M059J (cell line): ENCODE measurements around the gene ELK3. TPM values are rescaled to one million over a fixed set of nuclear protein-coding genes. Genes with fewer than 3 reads are reported as not detected.

Experiments used
- DNase-seq: peaks from one replicate; pipeline ENCODE4 v3.0.0-alpha.2; 2012; ENCODE audit warnings: low read depth
- total RNA-seq: library from RNA; depleted of rRNA; stranded (reverse); fragments of >200 nt; shearing (Covaris generic); gene quantifications from 2 replicates; pipeline ENCODE4 v1.2.3, GENCODE V29; 2014

The ELK3 gene
- total RNA-seq, 1 experiment from 2014 or later, result 34.9 TPM

DNA sequence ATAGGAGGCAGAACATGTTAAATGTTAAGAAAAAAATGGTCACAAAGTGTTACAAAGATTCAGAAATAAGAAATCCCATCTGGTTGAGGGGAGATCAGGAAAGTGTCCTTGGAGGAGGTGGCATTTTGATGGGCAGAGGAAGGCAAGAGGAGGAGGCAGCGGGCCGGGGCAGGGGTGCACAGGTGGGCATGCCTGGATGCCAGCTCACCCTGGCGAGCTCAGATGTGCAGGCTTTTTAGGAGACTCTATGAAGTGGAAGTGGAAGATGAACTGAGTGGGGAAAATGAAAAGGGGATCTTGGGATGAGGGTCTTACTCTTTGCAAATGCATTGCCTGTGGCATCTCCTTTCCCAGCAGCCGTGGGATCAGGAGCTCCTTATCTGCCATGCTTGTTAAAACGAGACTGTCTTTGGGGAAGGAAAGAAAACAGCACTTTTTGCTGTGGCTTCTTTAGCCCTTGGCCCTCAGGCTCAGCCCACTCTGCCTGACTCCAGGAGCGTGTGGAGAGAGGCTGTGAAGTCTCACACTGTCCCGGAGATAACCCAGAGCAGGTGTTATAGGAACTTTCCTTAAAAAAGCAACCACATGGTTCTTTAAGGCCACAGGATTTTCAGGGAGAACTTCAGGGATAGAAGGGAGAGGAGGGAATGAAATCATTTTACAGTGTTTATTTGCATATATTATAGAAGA lies 62.6 kb downstream of the ELK3 start:
- DNase-seq, result no peak

DNA sequence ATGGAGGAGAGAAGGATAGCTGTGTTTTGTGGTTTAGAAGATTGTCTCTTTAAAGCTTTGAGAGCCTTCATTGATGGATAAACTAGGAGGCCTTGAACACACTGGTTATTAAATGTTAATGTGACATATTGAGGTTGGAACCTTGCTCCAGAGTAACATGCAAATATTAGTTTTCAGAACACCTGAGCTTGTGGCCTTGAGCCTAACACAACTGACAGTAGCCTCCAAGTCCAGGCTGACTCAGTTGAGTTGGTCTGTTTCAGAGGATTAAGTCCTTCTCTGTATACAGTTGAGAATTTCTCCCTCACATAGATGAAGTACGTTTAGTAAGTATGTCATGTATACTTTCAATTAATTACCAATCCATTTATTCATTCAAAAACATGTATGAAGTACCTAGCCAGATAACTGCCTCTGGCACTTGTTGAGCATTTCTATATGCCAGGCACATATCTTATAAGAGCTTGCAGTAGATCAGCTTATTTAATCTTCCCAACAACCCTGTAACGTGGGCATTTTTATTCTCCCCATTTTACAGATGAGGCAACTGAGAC lies 63.5 kb downstream of the ELK3 start:
- no peak for DNase-seq

DNA sequence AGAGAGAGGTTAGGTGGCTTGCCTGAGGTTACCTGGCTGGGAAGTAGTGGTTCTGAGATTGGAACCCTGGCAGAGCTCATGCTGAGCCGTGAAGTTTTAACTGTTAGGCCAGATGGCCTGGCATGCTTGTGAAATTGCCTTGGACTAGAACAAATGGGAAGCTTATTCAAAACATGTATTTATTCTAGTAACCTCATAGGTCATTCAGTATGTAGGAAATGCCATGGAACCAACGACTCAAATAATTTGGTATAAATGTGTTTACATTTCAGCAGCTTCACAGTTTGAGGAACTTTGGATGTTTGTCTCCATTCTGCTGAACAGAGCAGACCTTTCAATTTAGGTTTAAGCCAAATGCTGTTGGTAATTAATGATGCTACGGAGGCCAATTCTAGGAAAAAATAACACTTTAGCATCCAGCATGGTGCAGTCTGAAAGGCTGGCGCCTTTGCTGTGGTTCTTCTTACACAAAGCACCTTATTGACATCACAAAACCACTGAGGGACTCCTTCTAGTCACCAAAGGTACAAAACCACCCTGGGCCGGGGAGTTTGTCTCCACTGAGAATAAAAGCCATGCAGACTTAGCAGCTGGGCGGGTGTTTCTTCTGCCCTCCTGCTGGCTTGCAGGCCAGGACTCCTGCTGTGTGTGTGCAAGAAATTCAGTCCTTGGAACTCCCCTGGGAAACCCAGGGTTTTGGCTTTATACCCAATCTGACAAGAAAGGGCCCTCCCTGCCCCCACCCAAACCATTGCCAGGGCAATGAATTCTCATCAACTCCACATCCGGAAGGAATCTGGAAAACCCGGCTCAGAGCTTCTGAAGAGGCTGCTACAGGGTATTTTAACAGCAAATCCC lies 64.2 kb downstream of the ELK3 start:
- peak; percentile 35 for DNase-seq

DNA sequence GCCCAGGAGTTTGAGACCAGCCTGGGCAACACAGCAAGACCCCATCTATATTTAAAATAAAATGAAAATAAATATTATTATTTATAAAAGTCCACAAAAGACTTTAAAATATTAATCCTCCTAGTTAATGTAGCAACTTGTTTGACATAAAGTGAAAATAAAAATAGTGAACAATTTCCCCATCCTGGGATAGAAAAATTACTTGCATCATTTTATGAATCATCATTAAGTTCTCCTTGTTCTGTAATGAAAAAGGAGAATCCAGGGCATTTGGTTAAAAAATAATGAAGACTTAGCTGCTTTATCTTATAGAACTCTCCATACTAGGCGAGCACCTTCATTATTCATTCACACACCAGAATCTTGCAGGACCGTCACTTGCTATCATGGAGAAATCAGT lies 66.1 kb downstream of the ELK3 start:
- DNase-seq, result no peak

DNA sequence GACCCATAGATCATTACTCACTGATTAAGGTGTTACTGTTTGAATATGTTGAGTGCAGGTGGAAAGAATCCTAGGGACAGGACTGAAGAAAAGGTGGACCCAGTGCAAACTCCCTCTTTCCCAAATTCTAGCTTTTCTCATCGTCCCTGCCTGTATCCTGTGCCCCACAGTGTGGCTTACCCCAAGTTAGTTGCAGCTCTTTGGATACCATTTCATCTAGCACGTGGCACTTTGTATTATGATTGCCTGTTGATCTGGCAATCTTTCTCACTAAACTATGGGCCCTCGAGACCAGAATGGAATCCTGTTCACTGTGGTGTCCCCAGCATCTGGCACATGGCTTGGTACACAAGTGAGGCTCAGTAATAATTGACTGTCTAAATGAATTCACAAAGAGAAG lies 66.5 kb downstream of the ELK3 start:
- no peak for DNase-seq

DNA sequence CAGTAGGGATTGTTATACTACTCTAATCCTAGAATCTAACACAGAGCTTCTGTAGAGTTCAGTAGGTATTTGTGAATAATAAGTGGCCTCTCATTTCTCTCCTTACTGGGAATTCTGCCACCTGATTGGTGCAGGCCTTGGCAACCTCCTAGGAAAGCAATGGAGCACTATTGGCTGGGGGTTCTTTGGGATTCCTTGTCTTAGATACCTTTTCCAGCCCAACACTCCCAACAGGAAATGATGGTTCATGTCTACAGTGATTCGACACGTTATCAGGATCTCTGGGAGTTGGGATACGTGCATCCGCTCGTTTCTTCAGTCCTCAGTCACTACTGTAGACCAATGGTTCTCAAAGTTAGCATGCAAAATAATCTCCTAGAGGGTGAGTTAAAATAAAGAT lies 67.4 kb downstream of the ELK3 start:
- DNase-seq, result no peak

DNA sequence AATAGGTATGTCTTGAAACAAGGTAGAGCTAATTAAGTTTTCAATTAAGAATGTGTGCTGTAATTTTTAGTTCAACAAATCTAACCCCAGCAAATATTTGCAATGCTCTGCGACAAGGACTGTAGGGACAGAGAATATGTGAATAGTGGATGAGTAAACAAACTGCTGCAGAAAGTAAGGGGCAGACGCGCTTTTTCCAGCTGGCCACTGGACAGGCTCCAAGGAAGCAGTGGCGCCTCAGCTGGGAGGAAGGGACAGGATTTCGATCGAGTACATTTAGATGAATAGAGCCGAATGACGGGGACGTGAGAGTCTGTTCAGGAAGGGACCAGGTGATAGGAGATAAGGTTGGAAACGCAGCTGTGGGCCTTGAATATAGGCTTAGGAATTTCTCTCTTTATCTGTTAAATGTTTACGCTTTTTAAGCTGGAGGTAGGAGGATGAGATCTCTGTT lies 69.3 kb downstream of the ELK3 start:
- DNase-seq, result no peak

DNA sequence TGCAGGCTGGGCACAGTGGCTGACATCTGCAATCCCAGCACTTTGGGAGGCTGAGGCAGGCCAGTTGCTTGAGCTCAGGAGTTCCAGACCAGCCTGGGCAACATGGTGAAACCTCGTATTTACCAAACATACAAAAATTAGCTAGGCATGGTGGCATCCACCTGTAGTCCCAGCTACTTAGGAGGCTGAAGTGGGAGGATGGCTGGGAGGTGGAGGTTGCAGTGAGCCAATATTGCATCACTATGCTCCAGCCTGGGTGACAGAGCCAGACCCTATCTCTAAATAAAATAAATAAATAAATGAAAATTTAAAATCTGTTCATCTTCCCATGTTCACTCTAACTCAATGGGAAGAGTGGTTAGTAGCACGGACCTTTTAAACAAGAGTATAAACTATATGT lies 71.2 kb downstream of the ELK3 start:
- DNase-seq, result no peak

DNA sequence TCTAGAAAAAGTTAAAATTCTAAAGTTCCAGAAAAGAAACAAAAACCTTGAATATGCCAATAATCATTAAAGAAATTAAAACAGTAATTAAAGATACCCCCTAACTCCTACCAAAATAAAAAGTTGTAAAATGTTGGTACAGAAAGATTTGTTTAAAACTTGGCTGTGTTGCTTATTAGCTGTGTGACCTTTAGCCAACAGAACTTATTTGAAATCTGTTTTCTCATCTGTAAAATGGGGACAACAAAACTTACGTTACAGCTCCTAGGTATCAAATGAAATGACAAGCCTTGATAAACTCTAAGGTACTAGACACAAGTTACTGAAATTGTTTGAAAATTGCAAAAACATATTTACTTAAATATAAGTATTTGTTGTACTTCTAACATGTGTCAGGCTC lies 71.7 kb downstream of the ELK3 start:
- no peak for DNase-seq

DNA sequence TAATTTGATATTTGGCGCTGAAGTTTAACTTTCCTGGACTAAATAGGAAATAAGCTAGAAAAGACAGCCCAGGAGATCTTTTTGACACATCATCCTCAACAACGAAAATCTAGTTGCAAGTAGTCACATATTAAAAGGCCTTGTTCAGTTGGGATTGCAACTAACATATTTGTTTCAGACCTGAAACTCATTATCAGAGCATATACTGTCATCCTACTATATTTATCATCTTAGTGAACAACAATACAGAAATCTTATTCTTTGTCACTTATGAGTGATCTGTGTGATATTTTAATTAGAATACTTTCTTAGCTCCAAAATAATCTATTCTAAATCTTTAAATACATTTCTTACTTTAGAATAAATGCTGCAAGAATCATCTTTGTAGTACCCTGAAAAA lies 72.1 kb downstream of the ELK3 start:
- no peak for DNase-seq

DNA sequence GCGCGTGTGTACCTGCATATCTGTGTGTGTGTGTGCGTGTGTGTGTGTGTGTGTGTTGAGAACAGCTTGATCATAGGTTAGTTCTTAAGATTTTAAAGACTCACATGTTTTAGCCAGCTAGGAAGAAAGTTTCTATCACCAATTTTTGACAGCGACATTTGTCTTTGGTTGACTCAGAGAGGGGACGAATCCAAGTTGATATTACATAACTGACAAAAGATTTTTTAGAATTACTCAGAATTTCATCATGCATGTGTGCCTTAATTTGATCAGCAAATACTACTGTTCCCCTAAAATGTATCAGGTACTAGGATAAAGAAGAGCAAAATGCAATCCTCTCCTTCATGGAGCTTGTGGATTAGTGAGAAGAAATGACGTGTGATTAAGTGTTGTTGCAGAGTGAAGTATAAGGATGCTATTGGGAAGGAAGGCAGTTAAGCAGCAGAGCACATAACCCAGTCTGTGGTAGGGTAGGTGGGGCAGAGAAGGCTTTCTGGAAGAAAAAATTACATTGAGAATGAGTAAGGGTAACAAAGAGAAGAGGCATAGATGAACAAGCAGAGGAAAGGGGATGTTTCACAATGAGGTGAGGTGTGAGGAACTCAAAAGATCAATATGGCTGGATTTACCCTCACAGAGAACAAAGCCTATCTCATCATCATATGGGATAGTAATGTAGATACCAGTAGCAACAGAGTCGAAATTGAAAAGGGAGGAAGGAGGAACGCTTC lies 77.5 kb downstream of the ELK3 start:
- DNase-seq, result no peak

DNA sequence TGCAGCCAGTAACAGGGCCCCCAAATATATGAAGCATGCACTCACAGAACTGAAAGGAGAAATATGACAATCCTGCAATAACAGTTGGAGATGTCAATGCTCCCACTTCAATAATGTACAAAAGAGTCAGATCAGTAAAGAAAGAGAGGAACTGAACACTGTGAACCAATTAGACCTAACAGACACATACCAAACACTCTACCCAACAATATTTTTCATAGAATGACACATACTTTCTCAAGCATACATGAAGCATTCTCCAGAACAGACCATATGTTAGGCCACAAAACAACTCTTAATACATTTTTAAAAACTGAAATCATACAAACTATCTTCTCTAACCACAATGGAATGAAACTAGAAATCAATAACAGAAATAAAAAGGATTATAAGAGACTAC lies 80.2 kb downstream of the ELK3 start:
- no peak for DNase-seq

DNA sequence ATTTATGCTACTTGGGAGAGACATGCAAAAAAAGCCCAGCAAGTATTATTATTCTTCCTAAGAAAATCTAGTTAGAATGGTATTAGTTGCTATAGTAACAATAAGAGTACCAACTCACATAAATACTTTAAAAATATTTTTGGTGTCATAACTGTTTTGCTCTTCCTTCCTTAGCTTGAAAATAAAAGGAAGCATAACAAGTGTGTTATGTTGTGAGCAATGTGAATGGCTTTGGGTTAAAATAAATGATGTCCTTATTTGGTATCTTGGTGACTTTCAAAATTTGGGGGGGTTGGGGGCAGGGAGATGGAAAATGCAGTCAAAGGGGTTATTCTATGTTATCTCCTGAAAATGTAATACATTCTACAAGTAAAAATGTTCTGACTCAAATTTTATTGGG lies 91.0 kb downstream of the ELK3 start:
- DNase-seq, result no peak

DNA sequence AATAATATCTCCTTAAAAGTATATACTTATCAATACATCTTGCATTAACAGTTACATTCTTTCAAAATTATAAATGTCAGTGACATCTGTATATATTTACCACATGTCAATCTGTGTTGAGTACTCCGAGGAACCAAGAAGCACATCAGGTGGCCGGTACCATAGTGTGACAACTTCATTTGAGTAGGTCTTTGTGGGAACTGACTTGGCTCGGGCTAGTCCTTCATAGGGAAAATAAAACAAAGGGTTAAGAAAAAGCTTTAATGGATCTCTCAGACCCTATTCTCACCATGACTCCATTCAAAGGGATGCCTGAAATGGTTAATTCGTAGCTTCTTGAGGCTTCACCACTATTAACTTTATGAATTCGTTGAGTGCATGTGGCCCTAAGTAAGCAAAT lies 94.9 kb downstream of the ELK3 start:
- DNase-seq, result no peak

DNA sequence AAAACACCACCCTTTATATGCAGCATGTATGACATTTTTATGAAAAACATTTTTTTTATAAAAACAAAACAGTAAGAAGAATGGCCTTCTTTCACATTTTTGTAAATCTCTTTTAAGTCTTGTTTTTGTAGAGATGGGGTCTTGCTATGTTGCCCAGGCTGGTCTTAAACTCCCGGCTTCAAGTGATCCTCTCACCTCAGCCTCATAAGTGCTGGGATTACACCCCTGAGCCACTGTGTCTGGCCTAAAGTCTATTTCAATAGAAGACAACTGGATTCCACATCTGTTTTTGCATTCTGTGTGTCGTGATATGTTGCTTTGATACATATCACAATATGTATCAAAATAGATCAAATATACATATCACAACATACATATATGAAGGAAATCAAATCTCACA lies 98.9 kb downstream of the ELK3 start:
- no peak for DNase-seq

DNA sequence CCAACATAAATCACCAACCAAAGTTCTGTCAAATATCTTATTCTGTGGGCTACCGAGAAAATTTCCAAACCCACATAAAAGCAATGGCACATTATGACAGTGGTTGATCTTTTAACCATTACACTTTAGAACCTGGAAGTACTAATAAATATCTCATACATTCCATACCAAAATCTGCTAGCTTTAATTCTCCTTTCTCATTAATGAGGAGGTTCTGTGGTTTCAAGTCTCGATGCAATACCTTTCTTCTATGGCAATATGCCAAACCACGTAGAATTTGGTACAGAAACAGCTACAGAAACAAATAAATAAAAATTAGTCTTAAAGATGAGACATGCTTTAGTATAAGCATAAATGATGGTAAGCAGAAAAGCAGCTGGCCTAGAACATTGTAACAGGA lies 100.7 kb downstream of the ELK3 start:
- DNase-seq, result peak; percentile 69

DNA sequence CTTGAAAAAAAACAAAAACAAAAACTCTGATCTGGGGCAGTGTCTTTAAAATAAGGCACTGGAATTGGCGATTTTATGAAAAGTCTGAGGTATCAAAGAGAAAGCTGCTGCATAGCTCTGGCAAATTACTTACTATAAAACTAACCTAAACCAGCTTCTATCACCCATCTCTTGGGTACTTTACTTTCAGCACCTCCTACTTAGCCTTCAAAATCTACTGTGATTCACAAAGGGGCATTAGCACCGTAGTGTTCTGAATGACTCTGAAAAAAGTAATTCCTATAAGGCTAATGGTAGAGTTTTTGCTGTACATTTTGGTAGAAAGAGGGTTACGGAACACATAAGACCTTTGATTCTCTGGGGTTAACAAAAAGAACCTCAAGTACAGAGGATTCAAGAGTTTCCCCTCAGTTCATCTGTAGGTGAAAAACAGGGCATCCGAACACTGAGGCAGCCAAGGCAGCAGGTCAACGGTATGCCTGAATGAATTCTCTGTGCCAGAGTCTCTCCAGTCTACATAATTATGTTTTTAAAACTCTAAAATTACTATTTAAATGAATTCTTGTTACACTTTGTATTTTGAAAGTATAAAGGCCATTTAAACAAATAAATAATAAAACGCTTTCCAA lies 101.5 kb downstream of the ELK3 start:
- DNase-seq, result no peak

DNA sequence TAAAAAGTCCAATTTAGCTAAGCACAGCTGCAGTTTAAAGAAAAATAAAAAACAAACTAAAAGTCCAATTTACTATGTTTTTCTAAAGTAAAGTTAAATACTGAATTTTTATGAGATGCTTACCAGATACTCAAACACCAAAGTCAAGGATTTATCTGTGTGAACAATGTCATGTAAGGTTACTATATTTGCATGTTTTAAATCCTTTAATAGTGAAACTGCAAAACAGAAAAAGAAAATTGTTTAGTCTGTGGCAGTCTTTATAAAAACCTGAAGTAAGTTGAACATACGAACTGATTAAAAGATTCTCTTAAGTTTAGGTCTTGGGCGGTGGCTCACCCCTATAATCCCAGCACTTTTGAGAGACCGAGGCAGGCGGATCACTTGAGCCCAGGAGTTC lies 103.3 kb downstream of the ELK3 start:
- no peak for DNase-seq

DNA sequence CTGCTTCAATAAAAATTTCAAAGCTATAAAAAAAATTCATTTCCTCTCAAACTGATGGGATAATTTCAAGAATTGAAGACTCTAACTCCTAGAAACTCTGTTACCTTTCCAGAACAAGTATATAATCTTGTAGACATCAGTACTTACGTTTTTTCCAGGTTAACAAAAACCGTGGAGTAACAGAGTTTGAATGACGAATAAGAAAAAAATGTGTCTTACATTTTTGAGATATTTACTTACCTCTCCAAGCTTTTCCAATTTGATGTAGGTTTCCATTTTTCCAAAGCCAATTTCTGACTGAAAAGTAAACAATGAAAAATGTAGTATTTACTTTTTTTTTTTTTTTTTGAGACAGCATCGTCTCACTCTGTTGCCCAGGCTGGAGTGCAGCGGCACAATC lies 105.9 kb downstream of the ELK3 start:
- DNase-seq, result no peak

DNA sequence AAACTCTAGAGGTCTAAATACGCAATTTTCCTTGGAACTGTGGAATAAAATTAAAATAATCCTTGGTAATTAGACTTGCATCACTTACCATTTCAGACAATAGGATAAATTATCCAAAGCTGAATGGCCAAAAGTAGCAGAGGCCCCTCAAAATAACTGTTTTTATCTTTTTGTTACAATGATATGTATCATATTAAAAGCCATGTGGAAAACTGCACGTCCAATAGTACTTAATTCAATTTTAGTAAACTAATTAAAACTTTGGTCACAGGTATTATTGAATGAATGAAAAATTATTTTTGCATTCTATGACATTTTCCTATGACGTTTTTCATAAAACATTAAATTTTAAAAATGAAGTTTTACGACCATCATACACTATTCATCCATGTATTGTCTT lies 107.6 kb downstream of the ELK3 start:
- DNase-seq, result no peak

DNA sequence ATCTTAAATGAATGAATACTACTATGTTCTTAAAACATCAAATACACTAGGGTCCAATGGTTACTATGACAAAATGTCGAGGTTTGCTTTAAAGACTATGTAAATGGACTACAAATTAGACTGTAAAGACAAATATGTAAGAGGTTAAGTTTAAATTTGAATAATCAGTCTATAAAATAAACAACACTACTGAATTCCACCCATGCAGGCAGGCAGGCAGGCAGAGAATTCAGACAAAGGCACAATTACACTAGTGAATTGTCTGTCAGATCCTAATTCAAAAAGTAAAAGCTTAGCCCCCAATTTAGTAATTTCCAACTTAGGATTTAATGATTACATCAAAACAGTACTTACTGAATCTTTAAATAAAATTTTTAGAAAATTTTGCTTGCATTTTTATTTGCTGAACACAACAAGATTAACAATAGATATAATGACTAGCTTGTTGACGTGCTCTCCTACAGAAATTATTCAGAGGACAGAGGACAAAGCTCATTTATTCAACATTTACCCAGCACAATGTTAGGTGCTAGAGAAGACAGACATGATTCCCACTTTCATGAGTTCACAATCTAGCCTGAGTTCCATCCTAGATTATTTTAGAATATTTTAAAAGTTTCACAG lies 108.6 kb downstream of the ELK3 start:
- no peak for DNase-seq
